Measurements from ENCODE around the gene TMEM131.

The TMEM131 gene

GRCh38 chr2:97761192-97761591, 234.6 kb downstream of the TMEM131 start:
- DNase-seq (ENCODE audit: low read depth in 2 of 2): no peak

GRCh38 chr2:97760480-97761049, 235.2 kb downstream of the TMEM131 start:
- no peak for DNase-seq (ENCODE audit: low read depth in 2 of 2)

GRCh38 chr2:97759727-97760407, 235.9 kb downstream of the TMEM131 start:
- no peak for DNase-seq (ENCODE audit: low read depth in 2 of 2)

- DNase-seq (ENCODE audit: low read depth in 2 of 2): no peak
Observed at GRCh38 chr2:97758131-97758705, 237.5 kb downstream of the TMEM131 start.

- no peak for DNase-seq (ENCODE audit: low read depth in 2 of 2)
Observed at GRCh38 chr2:97757062-97757461, 238.7 kb downstream of the TMEM131 start.

GRCh38 chr2:97755491-97755890, 240.3 kb downstream of the TMEM131 start:
- no peak for DNase-seq (ENCODE audit: low read depth in 2 of 2)

- no peak for DNase-seq (ENCODE audit: low read depth in 2 of 2)
Observed at GRCh38 chr2:97754690-97755346, 240.9 kb downstream of the TMEM131 start.

GRCh38 chr2:97752342-97753334, 243.1 kb downstream of the TMEM131 start:
- no peak for DNase-seq (ENCODE audit: low read depth in 2 of 2)

GRCh38 chr2:97751752-97752151, 244.0 kb downstream of the TMEM131 start:
- DNase-seq (ENCODE audit: low read depth in 2 of 2): no peak

GRCh38 chr2:97750017-97750416, 245.7 kb downstream of the TMEM131 start:
- no peak for DNase-seq (ENCODE audit: low read depth in 2 of 2)

GRCh38 chr2:97749581-97749980, 246.2 kb downstream of the TMEM131 start:
- DNase-seq (ENCODE audit: low read depth in 2 of 2): no peak

GRCh38 chr2:97747716-97748115, 248.0 kb downstream of the TMEM131 start:
- DNase-seq (ENCODE audit: low read depth in 2 of 2): no peak

- DNase-seq (ENCODE audit: low read depth in 2 of 2): no peak
Observed at GRCh38 chr2:97747285-97747684, 248.5 kb downstream of the TMEM131 start.

- no peak for DNase-seq (ENCODE audit: low read depth in 2 of 2)
Observed at GRCh38 chr2:97745474-97746174, 250.1 kb downstream of the TMEM131 start.

GRCh38 chr2:97743913-97744312, 251.8 kb downstream of the TMEM131 start:
- no peak for DNase-seq (ENCODE audit: low read depth in 2 of 2)

- no peak for DNase-seq (ENCODE audit: low read depth in 2 of 2)
Observed at GRCh38 chr2:97742381-97742847, 253.3 kb downstream of the TMEM131 start.

- DNase-seq (ENCODE audit: low read depth in 2 of 2): no peak
Observed at GRCh38 chr2:97741686-97742085, 254.1 kb downstream of the TMEM131 start.

GRCh38 chr2:97741251-97741650, 254.5 kb downstream of the TMEM131 start:
- no peak for DNase-seq (ENCODE audit: low read depth in 2 of 2)

- DNase-seq (ENCODE audit: low read depth in 2 of 2): no peak
Observed at GRCh38 chr2:97740590-97741182, 255.1 kb downstream of the TMEM131 start.

GRCh38 chr2:97739893-97740245, 255.9 kb downstream of the TMEM131 start:
- no peak for DNase-seq (ENCODE audit: low read depth in 2 of 2)

All from stimulated activated CD4-positive, alpha-beta T cell treated with anti-CD3 and anti-CD28 coated beads, Interleukin-1b, Interleukin-23, amount 100 ng/mL, for 1 hour (primary cell).